Common myeloid progenitor, CD34-positive (primary cell): ENCODE results near the gene SAMD3.
"Not testable (repeated sequence)": the region's sequence is repeated elsewhere in the genome, so short reads cannot be mapped to it uniquely, and the experiment has no call there.

ENCODE experiments used
- CTCF ChIA-PET: fragments of 350-600 bp; sonication (Branson Sonifier 250); formaldehyde crosslinking; loops from one replicate; lab custom pipeline; 2021; ENCODE audit warnings: antibody characterized with exemption; lab: Charles Lee
- POLR2A ChIA-PET: fragments of 350-600 bp; sonication (Branson Sonifier 250); formaldehyde crosslinking; loops from one replicate; lab custom pipeline; 2021; ENCODE audit warnings: antibody characterized with exemption; lab: Charles Lee
- DNase-seq, 3 donors: peaks; one replicate each; pipeline versions ENCODE4 v3.0.0 to v3.0.0-alpha.2; 2013
- H3K27ac ChIP-seq, 2 experiments: 1 replicate in 1 of 2; 2 replicates in 1 of 2; pipeline ENCODE4 v1.7.0; 2013; ENCODE audit warnings: inconsistent platforms in 2 of 2, low read length in 2 of 2, mild to moderate bottlenecking in 2 of 2, low read depth in 1 of 2, moderate library complexity in 1 of 2; ENCODE audit not compliant: severe bottlenecking in 2 of 2, insufficient read depth in 1 of 2, poor library complexity in 1 of 2
- H3K27me3 ChIP-seq, 5 experiments: replicated peaks in 2 of 5; 1 replicate in 3 of 5; 2 replicates in 2 of 5; pipeline versions ENCODE4 v1.6.1 to v1.7.0; 2013; ENCODE audit warnings: low read length in 4 of 5, mild to moderate bottlenecking in 2 of 5, moderate library complexity in 2 of 5, inconsistent platforms in 1 of 5; ENCODE audit not compliant: insufficient read depth in 5 of 5, control insufficient read depth in 4 of 5
- H3K36me3 ChIP-seq, 4 experiments: 1 replicate in 2 of 4; 2 replicates in 2 of 4; pipeline versions ENCODE4 v1.6.1 to v1.7.0; 2013; ENCODE audit warnings: low read length in 3 of 4, control low read depth in 1 of 4, mild to moderate bottlenecking in 1 of 4; ENCODE audit not compliant: control insufficient read depth in 4 of 4, insufficient read depth in 4 of 4
- H3K4me1 ChIP-seq, 4 experiments: 1 replicate in 3 of 4; 2 replicates in 1 of 4; pipeline versions ENCODE4 v1.6.1 to v1.7.1; 2013; ENCODE audit warnings: low read length in 3 of 4, mild to moderate bottlenecking in 3 of 4, control low read depth in 1 of 4, inconsistent platforms in 1 of 4, moderate library complexity in 1 of 4; ENCODE audit not compliant: control insufficient read depth in 4 of 4, insufficient read depth in 4 of 4; ENCODE audit errors: control extremely low read depth in 1 of 4
- H3K4me3 ChIP-seq, 7 experiments: 1 replicate in 4 of 7; 2 replicates in 3 of 7; pipeline versions ENCODE4 v1.5.1 to v1.7.0; 2013; ENCODE audit warnings: mild to moderate bottlenecking in 7 of 7, low read length in 6 of 7, moderate library complexity in 6 of 7, inconsistent platforms in 2 of 7, low read depth in 2 of 7, control low read depth in 1 of 7; ENCODE audit not compliant: insufficient read depth in 4 of 7, control insufficient read depth in 1 of 7; ENCODE audit errors: extremely low read depth in 1 of 7
- H3K9me3 ChIP-seq, 5 experiments: 1 replicate in 4 of 5; 2 replicates in 1 of 5; pipeline versions ENCODE4 v1.6.1 to v1.7.1; 2013; ENCODE audit warnings: low read length in 4 of 5, mild to moderate bottlenecking in 2 of 5, inconsistent platforms in 1 of 5, low read depth in 1 of 5, moderate library complexity in 1 of 5; ENCODE audit not compliant: control insufficient read depth in 4 of 5, insufficient read depth in 2 of 5; ENCODE audit errors: control extremely low read depth in 1 of 5
- WGBS: methylation state at CpG from one replicate; pipeline ENCODE4 v1.1.5; 2013; ENCODE audit not compliant: insufficient coverage; 5-methylcytosine and 5-hydroxymethylcytosine counted together

The SAMD3 gene

GRCh38 chr6:130233330-130233729, 10.6 kb upstream of the SAMD3 start:
- POLR2A ChIA-PET = no interaction called here
- H3K27ac ChIP-seq = no peak overlapping the region
- DNase-seq = no peak
- CTCF ChIA-PET = no interaction called here
- H3K4me3 ChIP-seq = no peak overlapping the region
- no peaks in the 10 kb centered on the region for H3K4me1 ChIP-seq
- no peaks in the 10 kb centered on the region for H3K36me3 ChIP-seq
- H3K9me3 ChIP-seq = no peaks in the 10 kb centered on the region
- WGBS = 90% methylated on average over 1 of the region's 3 CpGs
- no peaks in the 10 kb centered on the region for H3K27me3 ChIP-seq

GRCh38 chr6:130230531-130230930, 7.8 kb upstream of the SAMD3 start:
- H3K36me3 ChIP-seq, CTCF ChIA-PET, H3K27ac ChIP-seq, H3K9me3 ChIP-seq, H3K4me1 ChIP-seq, H3K27me3 ChIP-seq, POLR2A ChIA-PET, DNase-seq, H3K4me3 ChIP-seq: not testable (repeated sequence)
- WGBS = 100% methylated on average over 2 of the region's 6 CpGs

DNA sequence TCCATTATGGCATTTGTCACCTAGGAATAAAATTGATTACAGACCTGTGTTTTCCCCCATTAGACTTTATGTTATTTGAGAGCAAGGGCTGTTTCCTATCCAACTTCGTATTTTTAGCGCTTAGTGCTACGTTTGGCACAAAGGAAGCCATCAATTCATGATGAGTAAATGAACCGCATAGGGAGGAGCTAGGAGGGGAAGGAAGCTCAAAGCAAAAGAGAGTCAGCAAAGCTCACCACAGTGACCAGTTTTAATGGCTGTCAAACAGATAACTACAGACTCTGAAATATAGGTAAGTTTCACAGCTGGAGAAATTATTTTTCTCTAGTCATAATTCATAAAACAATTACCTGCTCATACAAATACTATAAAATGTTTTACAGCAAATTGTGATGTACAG, 6.9 kb upstream of the SAMD3 start:
- no peaks in the 10 kb centered on the region for H3K4me1 ChIP-seq
- no peak overlapping the region for H3K4me3 ChIP-seq
- H3K36me3 ChIP-seq = no peaks in the 10 kb centered on the region
- no peak overlapping the region for H3K27ac ChIP-seq
- no peaks in the 10 kb centered on the region for H3K27me3 ChIP-seq
- WGBS = 68% methylated on average over 4 of the region's 4 CpGs
- ChIA-PET POLR2A (no interaction called here), CTCF (no interaction called here)
- peaks cover 0 to 4% (median 0%) of the 10 kb centered on the region in 5 experiments for H3K9me3 ChIP-seq
- DNase-seq = peak in 2 of 3 donors; percentile 31 to 40

GRCh38 chr6:130223508-130223907, 757 bp upstream of the SAMD3 start:
- ChIA-PET CTCF (no interaction called here), POLR2A (no interaction called here)
- DNase-seq = no peak
- H3K27me3 ChIP-seq = no peaks in the 10 kb centered on the region
- H3K36me3 ChIP-seq = no peaks in the 10 kb centered on the region
- WGBS = 95% methylated on average over 5 of the region's 5 CpGs
- no peak overlapping the region for H3K27ac ChIP-seq
- H3K9me3 ChIP-seq = peaks cover 0 to 4% (median 0%) of the 10 kb centered on the region in 5 experiments
- H3K4me3 ChIP-seq = no peak overlapping the region
- no peaks in the 10 kb centered on the region for H3K4me1 ChIP-seq

DNA sequence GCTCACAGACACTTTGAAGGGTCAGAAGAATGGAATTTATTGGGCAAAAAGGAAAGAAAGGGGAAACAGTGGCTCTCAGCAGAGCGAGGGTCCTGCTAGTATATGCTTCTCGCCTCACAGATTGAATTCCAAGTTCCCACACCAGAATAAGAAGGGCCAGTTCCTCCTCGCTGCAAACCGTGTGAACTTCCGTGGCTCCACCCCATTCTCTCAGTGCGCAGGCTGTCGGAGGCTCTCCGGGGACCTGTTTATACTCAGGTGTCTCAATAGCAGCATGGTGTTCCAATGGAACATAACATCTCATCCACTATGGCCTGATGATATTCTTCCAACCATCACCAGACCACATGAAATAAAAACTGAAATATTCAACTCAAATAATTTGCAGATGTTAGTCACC, 4.6 kb downstream of the SAMD3 start:
- H3K27me3 ChIP-seq = no peaks in the 10 kb centered on the region
- H3K9me3 ChIP-seq = no peaks in the 10 kb centered on the region
- WGBS = 80% methylated on average over 3 of the region's 8 CpGs
- peaks cover 0 to 12% (median 9%) of the 10 kb centered on the region in 4 experiments for H3K4me1 ChIP-seq
- POLR2A ChIA-PET = no interaction called here
- DNase-seq = no peak
- CTCF ChIA-PET = no interaction called here
- H3K27ac ChIP-seq = no peak overlapping the region
- H3K4me3 ChIP-seq = no peak overlapping the region
- no peaks in the 10 kb centered on the region for H3K36me3 ChIP-seq

DNA sequence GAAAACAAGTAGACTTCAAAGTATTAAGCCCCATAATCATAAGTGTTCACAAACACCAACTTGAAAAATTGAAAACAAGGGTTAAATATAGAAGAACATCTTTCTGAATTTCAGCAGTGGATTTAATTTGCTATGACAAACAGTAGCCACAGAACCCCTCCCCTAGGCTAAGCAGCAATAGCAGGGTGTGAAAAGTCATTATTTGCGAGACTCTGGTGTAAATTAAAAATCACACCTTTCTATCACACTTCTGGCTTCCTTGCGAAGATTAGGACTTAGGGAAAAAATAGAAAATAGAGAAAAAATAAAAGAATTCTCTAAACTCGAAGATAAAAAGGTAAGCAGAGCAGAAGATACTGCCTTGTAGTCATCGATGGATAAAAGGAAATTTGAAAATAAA, 6.1 kb downstream of the SAMD3 start:
- CTCF ChIA-PET = no interaction called here
- POLR2A ChIA-PET = no interaction called here
- WGBS = no CpG with 5 or more reads among the region's 4 CpGs

DNA sequence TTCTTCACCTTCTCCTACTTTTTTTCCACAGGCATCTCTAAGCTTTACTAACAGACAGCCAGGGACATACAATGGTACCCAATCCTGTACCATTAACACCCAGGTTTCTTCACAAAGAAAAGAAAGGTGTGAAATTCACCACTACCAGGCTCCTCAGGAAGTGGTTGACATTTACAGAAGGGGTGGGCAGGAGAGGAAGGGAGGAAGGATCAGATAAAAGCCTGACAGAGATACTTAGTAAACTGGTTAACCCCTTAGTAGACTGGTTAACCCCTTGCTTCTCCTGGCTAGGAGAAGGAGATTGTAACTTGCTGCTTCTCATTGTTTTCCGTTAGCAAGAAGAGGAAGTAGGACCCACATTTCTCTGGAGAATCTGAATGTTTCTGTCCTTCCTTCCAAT, 7.2 kb downstream of the SAMD3 start:
- no peaks in the 10 kb centered on the region for H3K9me3 ChIP-seq
- H3K27me3 ChIP-seq = no peaks in the 10 kb centered on the region
- no CpG with 5 or more reads among the region's 1 CpG for WGBS
- ChIA-PET POLR2A (no interaction called here), CTCF (no interaction called here)
- H3K27ac ChIP-seq = no peak overlapping the region
- no peak overlapping the region for H3K4me3 ChIP-seq
- H3K36me3 ChIP-seq = no peaks in the 10 kb centered on the region
- H3K4me1 ChIP-seq = peaks cover 0 to 21% (median 12%) of the 10 kb centered on the region in 4 experiments
- peak in 2 of 3 donors; percentile 35 to 53 for DNase-seq

More for the DNA sequence above, 6.1 kb downstream of the SAMD3 start:
- Histone ChIP-seq H3K9me3 (no peaks in the 10 kb centered on the region), H3K27me3 (no peaks in the 10 kb centered on the region), H3K4me3 (no peak overlapping the region), H3K36me3 (no peaks in the 10 kb centered on the region), H3K4me1 (peaks cover 0 to 21% (median 12%) of the 10 kb centered on the region in 4 experiments), H3K27ac (no peak overlapping the region)
- no peak for DNase-seq
